H9 (cell line): ENCODE results near the gene INCENP. TPM values are rescaled to one million over a fixed set of nuclear protein-coding genes. Genes with fewer than 3 reads are reported as not detected.

Experiments used
- DNase-seq: peaks from one replicate; pipeline ENCODE4 v3.0.0-alpha.2; 2017
- H2AFZ ChIP-seq: one replicate; pipeline ENCODE4 v1.6.1; 2013; ENCODE audit warnings: mild to moderate bottlenecking, low read length, control low read depth, moderate library complexity
- H2AK5ac ChIP-seq: 2 replicates; pipeline ENCODE4 v1.6.1; 2013; ENCODE audit warnings: low read length, control low read depth, mixed read lengths; ENCODE audit not compliant: insufficient read length
- H2BK120ac ChIP-seq: one replicate; pipeline ENCODE4 v1.6.1; 2013; ENCODE audit warnings: low read depth, mild to moderate bottlenecking, low read length, control low read depth, inconsistent platforms; ENCODE audit not compliant: poor library complexity, severe bottlenecking
- H2BK12ac ChIP-seq: 2 replicates; pipeline ENCODE4 v1.6.1; 2013; ENCODE audit warnings: low read length, control low read depth, mixed read lengths, low read depth; ENCODE audit not compliant: insufficient read length
- H2BK15ac ChIP-seq: 2 replicates; pipeline ENCODE4 v1.6.1; 2013; ENCODE audit warnings: low read depth, low read length, control low read depth
- H2BK20ac ChIP-seq: one replicate; pipeline ENCODE4 v1.6.1; 2013; ENCODE audit warnings: low read depth, mild to moderate bottlenecking, low read length, control low read depth, inconsistent platforms; ENCODE audit not compliant: poor library complexity, severe bottlenecking
- H2BK5ac ChIP-seq: 2 replicates; pipeline ENCODE4 v1.6.1; 2013; ENCODE audit warnings: low read length, control low read depth, mixed read lengths; ENCODE audit not compliant: insufficient read length
- H3K14ac ChIP-seq: 2 replicates; pipeline ENCODE4 v1.6.1; 2013; ENCODE audit warnings: low read length, control low read depth; ENCODE audit not compliant: insufficient read depth
- H3K18ac ChIP-seq: 2 replicates; pipeline ENCODE4 v1.6.1; 2013; ENCODE audit warnings: low read depth, mild to moderate bottlenecking, mixed read lengths, low read length, control low read depth; ENCODE audit not compliant: insufficient read length
- H3K23ac ChIP-seq: 2 replicates; pipeline ENCODE4 v1.6.1; 2013; ENCODE audit warnings: low read length, control low read depth, mixed read lengths, low read depth; ENCODE audit not compliant: insufficient read length
- H3K23me2 ChIP-seq: 2 replicates; pipeline ENCODE4 v1.6.1; 2013; ENCODE audit warnings: low read depth, mild to moderate bottlenecking, mixed read lengths, low read length, control low read depth; ENCODE audit not compliant: insufficient read length, poor library complexity, severe bottlenecking
- H3K27ac ChIP-seq: 2 replicates; pipeline ENCODE4 v1.5.1; 2013; ENCODE audit warnings: low read length, control low read depth, mixed read lengths, low read depth; ENCODE audit not compliant: insufficient read length
- H3K27me3 ChIP-seq: 2 replicates; pipeline ENCODE4 v1.6.1; 2013; ENCODE audit warnings: low read length, control low read depth, inconsistent platforms; ENCODE audit not compliant: insufficient read depth
- H3K4ac ChIP-seq: 2 replicates; pipeline ENCODE4 v1.6.1; 2013; ENCODE audit warnings: low read depth, mild to moderate bottlenecking, control low read depth, inconsistent platforms, low read length, moderate library complexity
- H3K4me1 ChIP-seq: 2 replicates; pipeline ENCODE4 v1.6.1; 2013; ENCODE audit warnings: low read length, control low read depth, inconsistent platforms; ENCODE audit not compliant: insufficient read depth
- H3K4me2 ChIP-seq: 2 replicates; pipeline ENCODE4 v1.6.1; 2013; ENCODE audit warnings: low read length, control low read depth, mixed read lengths; ENCODE audit not compliant: insufficient read length, insufficient read depth
- H3K56ac ChIP-seq: 2 replicates; pipeline ENCODE4 v1.6.1; 2013; ENCODE audit warnings: low read depth, mild to moderate bottlenecking, mixed read lengths, low read length, control low read depth; ENCODE audit not compliant: insufficient read length
- H3K79me1 ChIP-seq: 2 replicates; pipeline ENCODE4 v1.6.1; 2013; ENCODE audit warnings: low read depth, mild to moderate bottlenecking, moderate library complexity, low read length, control low read depth, inconsistent platforms; ENCODE audit not compliant: insufficient read depth, poor library complexity, severe bottlenecking
- H3K79me2 ChIP-seq: 2 replicates; pipeline ENCODE4 v1.6.1; 2013; ENCODE audit warnings: low read length, control low read depth, inconsistent platforms; ENCODE audit not compliant: insufficient read depth
- H3K9ac ChIP-seq: 2 replicates; pipeline ENCODE4 v1.6.1; 2013; ENCODE audit warnings: low read length, control low read depth, mixed read lengths; ENCODE audit not compliant: insufficient read length; ENCODE audit errors: extremely low read depth
- H3K9me3 ChIP-seq: one replicate; pipeline ENCODE4 v1.6.1; 2013; ENCODE audit warnings: low read depth, low read length, inconsistent platforms; ENCODE audit not compliant: control insufficient read depth
- H3T11ph ChIP-seq: one replicate; pipeline ENCODE4 v1.6.1; 2013; ENCODE audit warnings: mild to moderate bottlenecking, low read length, control low read depth, inconsistent platforms
- H4K20me1 ChIP-seq: one replicate; pipeline ENCODE4 v1.6.1; 2013; ENCODE audit not compliant: control insufficient read depth, insufficient read length, insufficient read depth
- H4K5ac ChIP-seq: 2 replicates; pipeline ENCODE4 v1.6.1; 2013; ENCODE audit warnings: low read depth, mild to moderate bottlenecking, mixed read lengths, low read length, control low read depth; ENCODE audit not compliant: insufficient read length
- H4K8ac ChIP-seq: replicated peaks from 2 replicates; pipeline ENCODE4 v1.6.1; 2013; ENCODE audit warnings: low read length, control low read depth, mixed read lengths, low read depth; ENCODE audit not compliant: insufficient read length
- H4K91ac ChIP-seq: 2 replicates; pipeline ENCODE4 v1.6.1; 2013; ENCODE audit warnings: low read depth, mild to moderate bottlenecking, moderate library complexity, mixed read lengths, low read length, control low read depth; ENCODE audit not compliant: insufficient read length
- H3K27ac Mint-ChIP-seq, 3 experiments: 2 replicates in 2 of 3; 3 replicates in 1 of 3; pipeline ENCODE4 v1.8.0; 2020 to 2021; ENCODE audit warnings: mixed read lengths in 3 of 3, mild to moderate bottlenecking in 1 of 3, moderate library complexity in 1 of 3
- H3K27me3 Mint-ChIP-seq: 2 replicates; pipeline ENCODE4 v1.8.0; 2021; ENCODE audit warnings: low read depth, mild to moderate bottlenecking, moderate library complexity, mixed read lengths
- H3K36me3 Mint-ChIP-seq, 3 experiments: 2 replicates in 2 of 3; 3 replicates in 1 of 3; pipeline ENCODE4 v1.8.0; 2020 to 2021; ENCODE audit warnings: low read depth in 3 of 3, mixed read lengths in 3 of 3; ENCODE audit not compliant: insufficient read depth in 1 of 3
- H3K4me1 Mint-ChIP-seq, 2 experiments: 2 replicates each; pipeline ENCODE4 v1.8.0; 2020; ENCODE audit warnings: mixed read lengths in 2 of 2
- H3K4me3 Mint-ChIP-seq, 2 experiments: 2 replicates in 1 of 2; 3 replicates in 1 of 2; pipeline ENCODE4 v1.8.0; 2020 to 2021; ENCODE audit warnings: mild to moderate bottlenecking in 2 of 2, mixed read lengths in 2 of 2, moderate library complexity in 1 of 2
- H3K9me3 Mint-ChIP-seq, 2 experiments: 2 replicates in 1 of 2; 3 replicates in 1 of 2; pipeline ENCODE4 v1.8.0; 2020; ENCODE audit warnings: mild to moderate bottlenecking in 2 of 2, mixed read lengths in 2 of 2, moderate library complexity in 1 of 2
- CTCF ChIP-seq: fragments of 200-600 bp; sonication (generic); conservative IDR thresholded peaks from 3 replicates; pipeline ENCODE4 v1.8.0; 2021; ENCODE audit warnings: antibody characterized with exemption, mild to moderate bottlenecking
- WGBS: extraction: QIAGEN DNeasy Blood & Tissue Kit; methylation state at CpG from one replicate; pipeline ENCODE4 v1.1.7; 2013; ENCODE audit warnings: missing lambda C conversion rate, low lambda C conversion rate, mixed read lengths; ENCODE audit not compliant: insufficient read length; ENCODE audit errors: extremely low coverage; 5-methylcytosine and 5-hydroxymethylcytosine counted together
- total RNA-seq: library from RNA; stranded (reverse); gene quantifications from 2 replicates; pipeline ENCODE4 v1.2.1, GENCODE V29; 2021

The INCENP gene
- total RNA-seq, 1 experiment from 2014 or later = 99.9 TPM

GRCh38 chr11:62169448-62169847 is 45.6 kb downstream of the INCENP start:
- H3K4me1 ChIP-seq = no peaks in the 10 kb centered on the region
- TF ChIP-seq CTCF = no peak
- Mint-ChIP-seq H3K4me3 (no peak overlapping the region), H3K27me3 (peaks cover 25% of the 10 kb centered on the region), H3K27ac (no peak overlapping the region), H3K4me1 (peaks cover 8% of the 10 kb centered on the region in 2 experiments), H3K9me3 (no peaks in the 10 kb centered on the region), H3K36me3 (no peaks in the 10 kb centered on the region)
- no peak for DNase-seq
- no peaks in the 10 kb centered on the region for H3K79me2 ChIP-seq
- H3K4me2 ChIP-seq = no peak overlapping the region
- no peak overlapping the region for H2AFZ ChIP-seq
- H3K56ac ChIP-seq = no peak overlapping the region
- H3K79me1 ChIP-seq = no peaks in the 10 kb centered on the region
- no peak overlapping the region for H4K91ac ChIP-seq
- H2BK120ac ChIP-seq = no peak overlapping the region
- no peak overlapping the region for H2BK20ac ChIP-seq
- no peaks in the 10 kb centered on the region for H3K9me3 ChIP-seq
- H2BK15ac ChIP-seq = no peak overlapping the region
- no peak overlapping the region for H3K27ac ChIP-seq
- H3K23ac ChIP-seq = no peak overlapping the region
- no peaks in the 10 kb centered on the region; the same call in 1 of the 2 replicates for H3K27me3 ChIP-seq
- H3K14ac ChIP-seq = no peak overlapping the region
- H3K18ac ChIP-seq = no peak overlapping the region
- no peaks in the 10 kb centered on the region for H3K23me2 ChIP-seq
- H2AK5ac ChIP-seq = no peak overlapping the region
- no peak overlapping the region for H3K9ac ChIP-seq
- H4K20me1 ChIP-seq = no peaks in the 10 kb centered on the region
- H3T11ph ChIP-seq = no peak overlapping the region
- no peak overlapping the region for H4K8ac ChIP-seq
- WGBS = no CpG with 5 or more reads among the region's 10 CpGs
- no peak overlapping the region for H3K4ac ChIP-seq
- no peak overlapping the region for H4K5ac ChIP-seq
- no peak overlapping the region for H2BK12ac ChIP-seq
- no peak overlapping the region for H2BK5ac ChIP-seq
